ENCODE results near the gene PPARGC1A.

The PPARGC1A gene

GRCh38 chr4:23909671-23910070, 19.8 kb upstream of the PPARGC1A start:
- DNase-seq, result no peak

- DNase-seq, result no peak
These were observed 17.0 kb upstream of the PPARGC1A start for GRCh38 chr4:23906839-23907238.

- DNase-seq, result no peak
These were observed 14.8 kb upstream of the PPARGC1A start for GRCh38 chr4:23904639-23905071.

- DNase-seq, result no peak
These were observed 14.1 kb upstream of the PPARGC1A start for GRCh38 chr4:23903859-23904438.

GRCh38 chr4:23902222-23902804, 12.5 kb upstream of the PPARGC1A start:
- DNase-seq, result no peak

GRCh38 chr4:23900636-23901035, 10.8 kb upstream of the PPARGC1A start:
- DNase-seq, result no peak

DNA sequence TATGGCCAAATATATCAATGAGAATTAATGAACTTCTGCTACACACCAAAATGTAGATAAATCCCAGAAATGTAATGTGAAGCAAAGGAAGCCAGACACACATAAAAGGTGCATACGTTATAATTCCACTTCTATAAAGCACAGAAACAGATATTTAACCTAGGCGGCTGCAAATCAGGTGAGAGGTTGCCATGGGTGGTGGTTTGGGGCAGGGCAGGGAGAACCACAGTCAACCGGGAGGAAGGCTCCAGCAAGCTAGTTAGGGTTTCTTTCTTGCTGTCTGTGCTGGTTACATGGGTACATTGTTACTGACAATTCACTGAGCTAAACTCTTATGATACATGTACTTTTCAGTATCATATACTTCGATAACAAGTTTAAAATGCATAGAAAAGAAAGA, 9.7 kb upstream of the PPARGC1A start:
- DNase-seq, result no peak

DNA sequence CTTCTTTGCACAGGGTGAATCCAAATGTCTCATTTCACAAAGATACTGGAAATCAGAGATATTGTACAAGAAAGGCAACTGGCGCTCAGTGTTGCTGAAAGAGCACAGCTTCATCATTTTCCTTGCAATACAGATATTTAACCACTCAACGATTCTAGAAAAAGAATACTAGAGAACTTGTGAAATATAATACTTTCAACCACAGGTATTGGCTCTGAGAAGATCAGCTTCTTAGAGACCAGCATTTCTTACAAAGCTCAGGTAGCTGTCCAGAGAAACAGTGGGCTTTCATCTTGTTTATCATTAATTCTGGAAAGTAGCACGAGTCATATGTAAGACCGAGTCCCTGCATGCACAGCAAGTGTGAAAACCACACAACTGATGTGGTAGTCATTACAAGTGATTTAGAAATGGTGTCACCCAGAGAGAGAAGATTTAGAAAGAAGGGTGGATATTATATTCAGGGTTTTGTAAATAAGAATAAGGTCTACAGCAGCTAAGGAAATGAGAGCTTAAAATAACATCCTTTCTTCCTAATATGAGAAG, 7.8 kb upstream of the PPARGC1A start:
- DNase-seq, result no peak

DNA sequence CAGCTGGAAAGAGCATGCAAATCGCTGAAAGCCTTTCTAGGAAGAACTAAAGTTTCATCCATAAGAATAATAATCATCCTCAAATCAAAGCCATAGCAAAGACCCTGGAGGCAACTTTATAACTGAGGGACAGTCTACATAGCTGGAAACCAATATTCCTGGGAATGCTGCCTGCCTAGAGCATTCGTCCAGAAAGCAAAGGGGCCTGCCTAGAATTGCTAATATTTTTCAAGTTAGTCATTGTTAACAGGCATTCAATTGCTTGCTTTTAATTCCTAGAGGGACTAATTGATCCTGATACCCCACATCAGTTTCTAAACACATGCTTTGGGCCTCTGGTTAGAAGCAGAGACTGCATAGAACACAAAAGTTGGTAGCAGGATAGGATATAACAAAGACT, 4.2 kb upstream of the PPARGC1A start:
- no peak for DNase-seq

DNA sequence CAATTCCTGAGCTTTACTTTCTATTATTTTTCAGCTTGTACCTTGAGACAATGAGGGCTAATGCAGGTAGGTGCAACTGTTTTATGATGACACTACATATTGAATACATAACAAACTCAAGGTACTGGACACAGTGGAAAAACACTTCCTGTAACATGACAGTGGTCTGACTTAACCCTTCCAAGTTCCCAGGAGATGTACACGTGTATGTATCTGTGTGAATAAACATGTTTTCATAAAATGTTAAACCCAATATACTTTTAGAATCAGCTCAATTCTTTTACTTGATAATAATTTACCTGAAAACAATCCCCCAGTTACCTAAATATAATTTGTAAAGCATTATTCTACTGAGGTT, 1.2 kb upstream of the PPARGC1A start:
- no peak for DNase-seq

DNA sequence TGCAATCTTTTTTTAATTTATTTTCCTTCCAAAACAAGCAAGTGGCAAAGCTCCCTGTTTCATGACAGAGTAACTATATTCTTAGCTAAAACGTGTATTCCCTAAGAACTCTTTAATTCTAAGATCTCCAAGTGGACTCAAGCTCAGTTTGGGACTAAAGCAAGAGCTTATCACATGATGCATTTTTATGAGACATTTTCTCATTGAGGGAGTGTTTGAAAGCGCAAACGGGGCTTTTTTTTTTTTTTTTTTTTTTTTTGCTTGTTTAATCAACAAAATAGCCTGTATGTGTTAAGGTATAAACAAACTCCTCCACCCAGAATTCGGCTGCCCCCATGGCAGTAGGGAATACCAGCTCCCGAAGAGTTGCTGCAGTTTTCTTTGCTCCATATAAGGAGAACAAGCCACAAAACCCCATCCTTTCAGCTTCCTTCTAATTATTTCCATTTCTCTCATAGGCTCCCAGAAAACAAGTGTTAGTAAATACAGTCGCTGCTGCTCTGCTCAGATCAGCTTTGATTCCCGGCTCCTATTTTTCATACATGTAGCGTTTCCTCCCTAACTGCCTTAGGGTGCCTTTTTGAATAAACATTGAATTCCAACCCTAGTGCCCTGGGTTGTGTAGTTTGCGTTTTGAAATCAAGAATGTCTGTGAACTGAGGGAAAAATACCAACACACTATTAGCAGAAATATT, 669 bp upstream of the PPARGC1A start:
- no peak for DNase-seq

GRCh38 chr4:23889391-23889790, 456 bp downstream of the PPARGC1A start:
- DNase-seq, result no peak

GRCh38 chr4:23888421-23889319, 1.2 kb downstream of the PPARGC1A start:
- DNase-seq, result no peak

DNA sequence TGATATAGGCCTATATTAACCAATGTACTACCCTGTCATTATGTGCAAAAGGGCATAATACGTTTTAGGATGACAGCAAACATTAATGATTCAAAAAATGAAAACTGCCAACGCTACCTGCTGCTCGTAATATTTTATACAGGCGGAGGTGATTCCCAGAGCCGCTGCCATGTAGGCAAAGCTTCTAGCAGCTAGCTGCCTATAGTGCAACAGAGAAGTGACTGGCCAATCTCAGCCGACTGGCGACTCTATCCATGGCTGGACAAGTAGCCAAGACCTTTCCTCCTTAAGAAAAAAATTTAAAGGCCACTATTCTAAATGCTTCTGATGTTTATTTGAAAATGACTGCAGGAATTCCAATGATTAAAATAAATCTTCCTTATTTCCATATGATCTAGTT, 1.9 kb downstream of the PPARGC1A start:
- DNase-seq, result no peak

- DNase-seq, result no peak
These were observed 2.7 kb downstream of the PPARGC1A start for GRCh38 chr4:23887173-23887572.

- DNase-seq, result no peak
These were observed 3.8 kb downstream of the PPARGC1A start for GRCh38 chr4:23885943-23886590.

DNA sequence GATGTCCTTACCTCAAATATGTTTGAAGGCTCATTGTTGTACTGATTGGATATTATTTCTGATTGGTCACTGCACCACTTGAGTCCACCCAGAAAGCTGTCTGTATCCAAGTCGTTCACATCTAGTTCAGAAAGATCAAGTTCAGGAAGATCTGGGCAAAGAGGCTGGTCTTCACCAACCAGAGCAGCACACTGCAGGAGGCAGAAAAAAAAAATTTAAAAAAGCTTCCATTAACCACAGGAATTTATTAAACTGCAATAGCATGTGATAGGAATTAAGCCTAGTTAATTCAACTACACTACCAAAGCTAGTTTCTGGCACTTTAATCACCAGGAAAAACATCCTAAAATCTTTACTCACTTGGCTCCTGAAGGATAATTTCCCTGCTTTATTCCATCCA, 5.1 kb downstream of the PPARGC1A start:
- no peak for DNase-seq

DNA sequence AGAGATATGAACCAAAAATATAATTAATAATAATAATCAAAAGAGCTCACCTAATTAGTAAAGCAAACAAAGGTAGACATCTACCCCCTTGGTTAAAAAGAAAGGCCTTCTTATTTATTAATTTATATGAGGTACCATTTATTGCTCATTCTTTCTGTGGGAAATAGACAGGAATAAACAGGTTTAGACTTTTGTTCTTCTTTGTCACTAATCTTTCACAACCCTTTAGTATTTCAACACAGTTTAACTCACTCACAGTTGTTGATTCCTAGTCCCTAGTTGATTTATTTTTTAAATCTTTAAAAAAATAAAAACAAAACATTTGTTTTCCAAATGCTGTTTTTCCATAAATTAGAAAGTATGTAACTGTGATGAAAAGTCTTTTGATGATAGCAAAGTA, 5.6 kb downstream of the PPARGC1A start:
- no peak for DNase-seq

DNA sequence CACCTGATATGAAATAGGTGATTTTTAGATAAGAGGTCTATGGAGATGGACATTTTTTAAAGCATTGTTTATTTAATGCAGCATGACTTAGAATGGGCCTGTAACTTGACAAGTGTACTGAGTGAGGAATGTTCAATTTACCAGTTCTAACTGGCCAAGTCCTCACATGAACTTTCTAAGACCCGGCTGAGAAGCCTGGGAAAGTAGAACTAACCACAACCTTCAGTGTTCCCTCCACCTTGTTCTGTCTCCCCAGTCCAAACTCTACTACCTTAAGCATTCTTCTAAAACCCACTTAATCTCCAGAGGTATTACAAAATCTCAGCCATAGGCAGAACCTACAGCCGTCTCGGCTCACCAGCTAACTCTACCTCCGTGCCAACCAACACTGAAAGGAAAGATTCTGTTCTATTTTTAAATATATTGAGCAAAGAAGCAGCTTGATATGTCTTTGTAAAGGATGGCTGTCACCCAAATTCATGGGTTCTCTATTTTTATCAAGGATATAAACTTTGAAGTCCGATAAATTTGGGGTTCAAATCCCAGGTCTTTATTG, 6.8 kb downstream of the PPARGC1A start:
- DNase-seq, result no peak

DNA sequence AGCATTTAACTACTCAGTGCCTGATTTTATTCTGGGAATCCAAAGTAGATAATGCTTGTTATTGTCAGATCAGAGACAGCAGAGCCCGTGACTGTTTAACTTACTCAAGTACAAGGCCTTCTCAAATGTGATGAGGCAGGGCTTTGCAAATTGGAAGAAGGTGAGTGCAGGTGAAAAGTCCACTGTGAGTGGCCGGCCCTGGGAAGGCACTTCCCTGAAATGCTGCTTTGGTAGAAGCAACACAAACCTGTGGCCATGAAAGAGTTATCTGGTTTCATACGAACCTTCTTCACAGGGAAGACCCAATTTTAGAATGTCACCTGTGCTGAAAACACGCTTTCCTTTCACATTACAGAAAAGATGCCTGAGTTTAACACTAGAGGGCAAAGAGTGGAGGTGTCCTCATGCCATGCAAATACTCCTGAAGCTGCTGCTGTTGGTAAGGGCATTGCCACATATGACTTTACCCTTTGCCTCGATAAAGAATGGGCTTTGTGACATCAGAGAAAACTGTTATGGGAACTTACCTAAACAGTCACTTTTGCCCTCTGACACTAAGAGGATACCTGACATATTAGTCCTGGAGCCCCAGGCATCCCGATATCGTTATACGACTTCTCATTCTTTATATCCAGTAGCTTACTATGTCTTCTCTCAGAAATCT, 8.0 kb downstream of the PPARGC1A start:
- DNase-seq, result no peak

DNA sequence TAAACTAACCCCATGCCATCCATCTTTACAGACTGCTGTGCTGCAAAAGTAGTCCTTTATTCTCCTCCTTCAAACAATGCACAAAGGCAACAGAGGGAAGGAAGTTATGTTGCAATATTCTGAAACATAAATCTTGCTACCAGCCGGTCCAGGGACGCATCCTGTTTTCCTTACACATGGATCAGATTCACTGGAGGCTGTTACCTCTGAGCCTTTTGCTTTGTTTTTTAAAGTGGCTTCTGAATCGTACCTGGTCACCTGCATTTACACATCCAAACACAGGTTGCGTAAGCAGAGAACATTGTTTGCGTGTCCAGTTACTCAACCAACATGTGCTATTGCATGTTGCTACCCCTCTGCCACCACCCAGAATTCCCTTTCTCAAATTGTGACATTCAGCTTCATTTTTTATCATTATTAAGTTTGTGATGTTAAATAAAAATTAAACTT, 8.8 kb downstream of the PPARGC1A start:
- DNase-seq, result no peak

Measured in activated gamma-delta T cell treated with Interleukin-2 at 50 U/mL for 16 hours (primary cell).